GM19468 (cell line): ENCODE results near the gene SNX8.

ENCODE experiments used
- ATAC-seq: cut with Tn5 transposase; IDR thresholded peaks from one replicate; pipeline ENCODE4 v1.9.1; 2021; ENCODE audit warnings: mild to moderate bottlenecking, moderate library complexity, moderate number of reproducible peaks; ENCODE audit not compliant: unreplicated experiment; ENCODE audit errors: extremely low read depth

Gene SNX8

GRCh38 chr7:2299131-2299829, 15.0 kb downstream of the SNX8 start:
- ATAC-seq: peak; percentile 49

GRCh38 chr7:2296832-2297231, 17.4 kb downstream of the SNX8 start:
- ATAC-seq: no peak

GRCh38 chr7:2295936-2296620, 18.2 kb downstream of the SNX8 start:
- ATAC-seq: no peak

- no peak for ATAC-seq
Measured at GRCh38 chr7:2290877-2291276, 23.4 kb downstream of the SNX8 start.

- no peak for ATAC-seq
Measured at GRCh38 chr7:2289621-2290020, 24.6 kb downstream of the SNX8 start.

- no peak for ATAC-seq
Measured at GRCh38 chr7:2289111-2289586, 25.1 kb downstream of the SNX8 start.

- ATAC-seq: peak; percentile 35
Measured at GRCh38 chr7:2288503-2288902, 25.7 kb downstream of the SNX8 start.

GRCh38 chr7:2287745-2288144, 26.5 kb downstream of the SNX8 start:
- ATAC-seq: no peak

GRCh38 chr7:2283074-2283473, 31.2 kb downstream of the SNX8 start:
- ATAC-seq: no peak

- ATAC-seq: no peak
Measured at GRCh38 chr7:2282185-2282751, 32.0 kb downstream of the SNX8 start.

- ATAC-seq: no peak
Measured at GRCh38 chr7:2281541-2281940, 32.7 kb downstream of the SNX8 start.

GRCh38 chr7:2280424-2280823, 33.8 kb downstream of the SNX8 start:
- ATAC-seq: no peak

- ATAC-seq: no peak
Measured at GRCh38 chr7:2279896-2280295, 34.3 kb downstream of the SNX8 start.

GRCh38 chr7:2278026-2278425, 36.2 kb downstream of the SNX8 start:
- ATAC-seq: no peak

- ATAC-seq: no peak
Measured at GRCh38 chr7:2276107-2276506, 38.1 kb downstream of the SNX8 start.

- ATAC-seq: no peak
Measured at GRCh38 chr7:2275101-2275500, 39.1 kb downstream of the SNX8 start.

GRCh38 chr7:2274666-2275065, 39.6 kb downstream of the SNX8 start:
- ATAC-seq: no peak

GRCh38 chr7:2273866-2274265, 40.4 kb downstream of the SNX8 start:
- no peak for ATAC-seq

GRCh38 chr7:2272031-2272430, 42.2 kb downstream of the SNX8 start:
- ATAC-seq: no peak

- no peak for ATAC-seq
Measured at GRCh38 chr7:2271273-2272026, 42.8 kb downstream of the SNX8 start.

- ATAC-seq: no peak
Measured at GRCh38 chr7:2270495-2270894, 43.7 kb downstream of the SNX8 start.
